NCI-H1092 (cell line): ENCODE data around the gene GRWD1.

Experiments
- DNase-seq: peaks from one replicate; lab custom pipeline; 2025; lab: John Stamatoyannopoulos, UW

GRWD1 gene

GRCh38 chr19:48445606-48446481 lies at the start of gene GRWD1:
Gene GRWD1 (plus strand): TSS chr19:48445983. CDS start chr19:48446006, 23 bp downstream.
- DNase-seq, result peak; percentile 94

DNA sequence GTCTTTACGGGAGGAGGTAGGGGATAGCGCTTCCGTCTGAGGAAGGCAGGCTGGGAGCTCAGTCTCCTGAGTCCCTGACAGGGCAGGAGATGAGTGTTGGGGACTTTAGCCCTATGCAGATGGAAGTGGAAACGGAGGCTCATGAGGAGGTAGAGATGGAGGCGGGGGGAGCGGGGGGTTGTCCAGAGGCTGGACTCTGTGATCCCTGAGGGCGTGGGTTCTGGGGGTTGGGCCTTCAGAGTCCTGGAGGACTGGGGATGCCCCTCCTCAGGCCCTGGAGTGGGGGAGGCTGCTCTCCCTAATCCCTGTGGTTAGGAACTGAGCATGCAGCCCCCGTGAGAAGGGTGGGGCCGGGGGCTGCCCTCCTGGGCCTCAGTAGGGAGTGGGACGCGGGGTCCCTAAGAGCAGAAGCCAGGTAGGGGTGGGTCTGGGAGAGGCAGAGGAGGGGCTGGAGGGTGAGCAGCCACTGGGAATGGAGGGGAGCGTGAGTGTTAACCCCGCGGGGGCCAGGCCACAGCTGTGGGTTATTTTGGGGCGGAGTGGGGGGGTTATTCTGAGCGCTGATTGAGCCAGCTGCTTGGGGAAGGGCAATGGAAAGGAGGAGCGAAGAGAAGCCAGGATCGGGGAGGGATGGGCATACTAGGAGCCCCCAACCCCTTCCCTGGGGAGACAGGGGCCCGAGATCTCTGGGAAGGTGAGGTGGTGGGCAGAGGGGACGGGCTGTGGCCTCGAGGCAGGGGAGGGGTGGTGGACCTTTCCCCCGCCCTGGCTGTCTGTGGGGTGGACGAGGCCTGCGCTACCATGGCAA lies 49.6 kb upstream of the GRWD1 start:
- no peak for DNase-seq

DNA sequence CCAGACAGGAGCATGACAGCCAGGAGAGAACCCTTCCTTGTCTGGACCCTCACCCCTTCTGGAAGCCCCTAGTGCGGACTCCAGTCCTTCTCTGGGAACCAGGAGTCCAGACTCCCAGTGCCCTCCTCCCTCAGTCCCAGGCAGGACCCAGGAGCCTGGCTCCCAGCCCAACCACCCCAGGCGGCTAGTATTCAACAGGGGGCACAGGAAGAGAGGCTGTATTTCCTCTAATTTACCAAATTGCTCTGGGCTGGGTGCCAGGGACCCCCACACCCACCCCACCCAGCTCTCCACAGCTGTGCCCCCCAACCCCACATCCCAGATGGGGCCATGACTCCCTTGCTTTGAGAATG lies 49.0 kb upstream of the GRWD1 start:
- no peak for DNase-seq

DNA sequence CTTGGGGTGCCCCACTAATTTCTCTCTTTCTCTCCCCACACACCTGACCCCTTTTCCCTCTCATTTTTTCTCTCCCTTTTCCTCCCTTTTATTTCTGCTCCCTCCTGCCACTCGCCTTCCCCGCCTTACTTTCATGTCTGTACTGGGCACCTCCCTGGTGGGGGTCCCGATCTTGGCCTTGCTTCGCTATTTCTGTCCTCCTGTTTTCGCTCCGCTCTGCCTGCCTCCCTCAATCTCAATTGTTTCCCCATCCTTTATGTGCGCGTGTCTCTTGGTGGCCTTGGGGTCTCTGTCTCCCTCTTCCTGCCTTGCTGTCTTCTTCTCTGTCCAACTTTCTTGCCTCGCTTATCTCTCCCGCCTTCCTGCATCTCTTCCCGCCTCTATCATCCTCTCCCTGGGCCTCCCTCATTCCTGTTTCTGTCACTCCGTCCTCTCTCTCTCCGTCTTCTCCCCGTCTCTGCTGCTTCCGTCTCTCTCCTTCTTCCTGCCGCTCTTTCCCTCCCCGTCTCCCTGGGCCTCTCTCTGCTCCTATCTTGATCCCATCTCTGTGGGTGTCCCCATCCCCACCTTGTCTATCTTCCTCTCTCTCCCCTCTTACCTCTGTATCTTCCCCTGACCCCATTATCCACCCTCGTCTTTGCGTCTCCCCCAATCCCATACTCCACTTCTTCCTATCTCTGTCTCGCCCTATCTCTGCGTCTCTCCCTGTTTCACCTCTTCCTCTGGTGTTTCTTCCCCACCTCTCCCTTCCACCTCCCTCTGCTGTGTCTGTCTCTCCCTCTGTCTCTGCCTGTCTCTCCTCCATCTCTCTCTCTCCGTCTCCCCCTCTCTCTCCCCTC lies 48.3 kb upstream of the GRWD1 start:
- DNase-seq, result no peak

DNA sequence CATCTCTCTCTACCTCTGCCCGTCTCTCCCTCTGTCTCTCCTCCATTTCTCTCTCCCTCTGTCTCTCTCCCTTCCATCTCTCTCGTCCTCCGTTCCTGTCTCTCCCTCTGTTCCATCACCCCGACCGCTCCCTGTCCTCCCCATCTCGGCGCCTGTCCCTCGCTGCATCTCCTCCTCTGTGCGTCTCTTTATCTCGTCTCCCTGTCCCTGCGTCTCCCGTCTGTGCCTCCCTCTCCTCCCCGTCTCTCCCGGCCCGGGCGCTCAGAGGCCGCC lies 47.7 kb upstream of the GRWD1 start:
- DNase-seq, result no peak

GRCh38 chr19:48398375-48399235 lies 47.2 kb upstream of the GRWD1 start:
- peak; percentile 56 for DNase-seq

DNA sequence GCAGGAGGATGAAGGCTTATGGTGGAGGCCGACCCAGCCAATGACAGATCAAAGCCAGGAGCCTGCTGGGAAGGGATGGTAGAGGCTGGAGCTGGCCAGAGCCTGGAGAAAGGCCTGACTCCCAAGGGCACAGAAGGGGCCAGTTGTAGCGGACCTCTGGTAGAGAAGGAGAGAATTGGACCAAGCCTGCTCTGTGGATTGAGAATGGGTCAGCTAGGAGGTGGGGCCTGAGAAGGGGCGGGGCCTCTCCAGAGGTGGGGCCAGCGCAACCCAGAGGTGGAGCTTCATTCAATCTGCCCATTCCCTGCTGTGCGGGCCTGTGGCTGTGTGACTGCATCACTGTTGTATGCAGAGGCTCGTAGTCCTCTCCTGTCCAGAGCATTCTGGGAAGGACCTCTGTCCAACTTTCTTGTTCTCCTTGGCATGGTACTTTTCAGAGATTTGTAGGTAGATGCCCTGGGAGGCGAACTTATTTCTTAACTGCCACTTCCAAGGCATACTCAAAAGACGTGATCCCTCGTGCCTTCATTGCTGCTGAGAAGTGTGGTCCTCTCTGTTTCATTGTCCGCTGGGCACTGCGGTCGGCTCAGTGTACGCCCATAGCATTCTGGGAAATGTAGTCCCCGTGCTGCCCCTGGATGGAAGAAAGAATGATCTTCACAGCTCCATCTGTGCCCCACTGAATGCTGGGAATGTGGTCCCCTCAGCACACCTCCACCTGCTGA lies 45.6 kb upstream of the GRWD1 start:
- no peak for DNase-seq

DNA sequence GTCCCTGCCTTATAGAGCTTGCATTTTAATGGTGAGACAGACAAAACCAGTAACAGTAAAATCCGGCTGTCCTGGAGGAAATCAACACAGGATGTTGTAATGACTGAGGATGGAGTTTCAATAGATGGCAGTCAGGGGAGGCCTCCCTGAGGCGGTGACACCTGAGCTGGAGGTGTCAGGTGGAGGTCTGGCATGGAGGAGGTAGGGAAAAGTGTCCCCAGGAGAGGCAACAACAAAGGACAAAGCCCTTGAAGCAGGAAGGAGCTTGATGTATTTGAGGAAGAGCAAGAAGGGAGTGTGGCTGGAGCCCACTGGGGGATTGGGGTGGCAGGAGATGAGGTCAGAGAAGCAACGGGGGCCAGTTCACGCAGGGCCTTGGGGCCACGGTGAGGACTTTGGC lies 44.5 kb upstream of the GRWD1 start:
- DNase-seq, result no peak

GRCh38 chr19:48403606-48404005 lies 42.2 kb upstream of the GRWD1 start:
- DNase-seq, result no peak

DNA sequence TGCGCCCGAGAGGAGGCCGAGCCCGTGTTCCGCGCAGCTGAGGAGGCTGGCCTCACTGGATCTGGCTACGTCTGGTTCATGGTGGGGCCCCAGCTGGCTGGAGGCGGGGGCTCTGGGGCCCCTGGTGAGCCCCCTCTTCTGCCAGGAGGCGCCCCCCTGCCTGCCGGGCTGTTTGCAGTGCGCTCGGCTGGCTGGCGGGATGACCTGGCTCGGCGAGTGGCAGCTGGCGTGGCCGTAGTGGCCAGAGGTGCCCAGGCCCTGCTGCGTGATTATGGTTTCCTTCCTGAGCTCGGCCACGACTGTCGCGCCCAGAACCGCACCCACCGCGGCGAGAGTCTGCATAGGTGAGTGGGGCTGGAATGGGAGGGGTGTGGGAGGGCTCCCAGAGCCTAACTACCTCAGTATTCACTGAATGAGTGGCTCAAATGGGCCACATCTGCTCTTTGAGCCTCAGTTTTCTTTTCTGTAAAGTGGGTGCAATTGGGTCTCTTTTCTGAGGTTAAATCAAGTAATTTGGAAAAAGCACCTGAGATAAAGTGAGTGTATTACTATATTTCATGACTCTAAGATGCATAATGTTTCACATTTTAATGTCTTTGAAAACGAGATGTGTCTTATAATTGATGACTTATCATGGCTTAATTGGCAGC lies 40.6 kb upstream of the GRWD1 start:
- DNase-seq, result no peak

DNA sequence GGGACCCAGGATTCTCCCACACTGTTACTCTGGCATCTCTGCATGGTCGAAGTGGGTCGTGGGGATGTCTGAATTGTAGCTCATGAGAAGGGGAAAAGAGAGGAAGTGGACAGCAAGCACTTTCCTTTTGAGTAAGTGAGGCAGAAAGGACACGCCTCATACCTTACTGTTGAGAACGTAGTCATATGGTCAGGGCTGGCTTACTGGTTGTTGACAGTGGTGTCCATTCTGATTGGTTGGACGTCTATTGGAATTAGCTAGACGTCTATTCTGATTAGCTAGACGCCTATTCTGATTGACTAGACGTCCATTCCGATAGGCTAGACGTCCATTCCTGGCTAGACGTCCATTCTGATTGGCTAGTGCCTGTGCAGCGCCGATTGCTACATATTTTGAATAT lies 39.9 kb upstream of the GRWD1 start:
- no peak for DNase-seq

DNA sequence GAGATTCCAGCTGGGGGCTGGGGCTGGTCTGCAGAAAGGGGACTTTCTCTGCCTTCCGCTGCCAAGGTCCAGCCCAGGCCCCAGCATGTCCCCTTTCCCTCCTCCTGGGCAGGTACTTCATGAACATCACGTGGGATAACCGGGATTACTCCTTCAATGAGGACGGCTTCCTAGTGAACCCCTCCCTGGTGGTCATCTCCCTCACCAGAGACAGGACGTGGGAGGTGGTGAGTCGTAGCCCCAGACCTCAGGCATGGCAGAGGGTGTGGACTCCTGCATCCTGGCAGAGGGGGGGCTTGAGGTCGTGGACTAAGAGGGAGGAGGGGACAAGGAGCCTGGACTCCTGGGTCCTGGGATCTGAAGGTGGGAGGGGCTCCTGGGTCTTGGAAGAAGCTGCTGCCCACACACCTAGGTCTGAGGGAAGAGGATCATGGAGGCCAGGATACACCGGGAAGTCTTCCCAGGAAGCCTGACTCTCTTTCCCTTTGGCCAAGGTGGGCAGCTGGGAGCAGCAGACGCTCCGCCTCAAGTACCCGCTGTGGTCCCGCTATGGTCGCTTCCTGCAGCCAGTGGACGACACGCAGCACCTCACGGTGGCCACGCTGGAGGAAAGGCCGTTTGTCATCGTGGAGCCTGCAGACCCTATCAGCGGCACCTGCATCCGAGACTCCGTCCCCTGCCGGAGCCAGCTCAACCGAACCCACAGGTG lies 31.8 kb upstream of the GRWD1 start:
- DNase-seq, result no peak

DNA sequence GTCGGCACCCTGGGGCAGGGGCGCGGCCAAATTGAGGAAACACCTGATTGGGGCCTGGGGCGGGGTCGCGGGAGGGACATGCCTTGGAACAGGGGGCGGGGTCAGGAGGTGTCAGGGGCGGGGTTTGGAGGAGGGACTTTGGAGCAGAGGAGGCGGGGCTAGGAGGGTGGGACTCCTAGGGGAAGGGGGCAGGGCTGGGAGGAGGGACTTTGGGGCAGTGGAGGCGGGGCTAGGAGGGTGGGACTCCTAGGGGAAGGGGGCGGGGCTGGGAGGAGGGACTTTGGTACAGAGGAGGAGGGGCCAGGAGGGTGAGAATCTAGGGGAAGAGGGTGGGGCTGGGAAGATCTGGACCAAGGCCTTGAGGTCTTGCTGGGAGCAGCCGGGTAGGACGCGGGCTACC lies 30.4 kb upstream of the GRWD1 start:
- DNase-seq, result no peak

DNA sequence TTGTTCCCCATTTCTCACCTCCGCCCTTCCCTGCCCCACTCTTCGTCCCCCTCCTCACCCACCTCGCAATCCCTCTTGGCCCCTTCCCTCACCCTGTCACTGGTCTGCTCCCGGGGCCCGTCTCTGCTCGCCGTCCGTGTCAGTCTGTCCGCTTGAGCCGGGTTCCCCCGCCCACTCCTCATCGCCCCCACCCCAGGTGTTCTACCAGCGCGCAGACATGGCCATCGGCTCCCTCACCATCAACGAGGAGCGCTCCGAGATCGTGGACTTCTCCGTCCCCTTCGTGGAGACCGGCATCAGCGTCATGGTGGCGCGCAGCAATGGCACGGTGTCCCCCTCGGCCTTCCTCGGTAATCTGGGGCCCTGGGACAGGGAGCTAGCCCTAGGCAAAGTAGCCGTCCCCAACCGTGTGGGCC lies 30.0 kb upstream of the GRWD1 start:
- DNase-seq, result no peak

GRCh38 chr19:48417421-48417820 lies 28.4 kb upstream of the GRWD1 start:
- DNase-seq, result no peak

DNA sequence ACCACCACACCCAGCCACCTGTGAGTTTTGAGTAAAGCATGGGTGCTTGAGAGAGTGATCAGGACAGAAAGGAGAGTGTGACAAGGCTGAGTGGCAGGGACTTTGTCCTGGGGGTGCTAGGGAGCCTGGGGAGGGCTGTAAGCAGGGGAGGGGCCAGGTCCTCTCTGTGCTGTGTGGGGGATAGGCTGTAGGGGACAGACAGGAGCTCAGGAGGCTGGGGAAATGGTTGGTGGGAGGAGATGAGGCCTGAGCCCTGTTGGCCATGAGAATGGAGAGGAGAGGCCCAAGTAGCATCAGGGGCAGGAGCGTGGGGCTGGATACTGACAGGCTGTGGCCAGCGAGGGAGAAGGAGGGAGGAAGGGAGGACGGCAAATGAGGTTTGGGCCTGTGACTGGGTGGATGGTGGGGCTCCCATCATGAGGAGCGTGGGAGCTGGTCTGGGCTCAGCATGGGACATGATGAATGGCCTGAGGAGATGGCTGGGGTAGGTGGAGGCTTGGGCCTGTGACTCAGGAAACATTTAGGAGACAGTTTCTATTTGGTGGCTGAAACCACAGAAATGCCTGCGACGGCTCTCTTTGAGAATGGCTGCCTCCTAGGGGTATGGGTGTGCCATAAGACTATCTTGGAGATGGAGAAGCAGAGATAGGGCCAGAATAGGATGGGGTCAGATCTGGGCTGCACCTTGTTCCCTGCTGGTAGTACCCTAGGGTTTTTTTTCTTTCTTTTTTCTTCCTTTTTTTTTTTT lies 27.3 kb upstream of the GRWD1 start:
- DNase-seq, result no peak

GRCh38 chr19:48419158-48419920 lies 26.4 kb upstream of the GRWD1 start:
- no peak for DNase-seq

DNA sequence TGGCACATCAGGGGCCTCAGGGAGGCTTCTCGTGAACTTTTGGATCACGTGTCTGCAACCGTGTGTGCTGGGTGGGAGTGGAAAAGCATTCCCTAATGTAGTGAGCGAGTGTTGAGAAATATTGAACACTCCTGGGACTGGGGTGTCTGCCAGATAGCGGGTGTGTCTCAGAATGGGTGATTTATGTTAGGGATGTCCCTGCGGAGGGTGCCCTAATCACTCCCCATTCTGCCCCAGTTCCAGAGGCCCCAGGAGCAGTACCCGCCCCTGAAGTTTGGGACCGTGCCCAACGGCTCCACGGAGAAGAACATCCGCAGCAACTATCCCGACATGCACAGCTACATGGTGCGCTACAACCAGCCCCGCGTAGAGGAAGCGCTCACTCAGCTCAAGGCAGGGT lies 24.2 kb upstream of the GRWD1 start:
- no peak for DNase-seq
